HEK293 (cell line): ENCODE data around the gene CFAP97.
A peak's percentile ranks its signal among the peaks of the same experiment; 100 is the strongest.
"Not testable (repeated sequence)": the region's sequence is repeated elsewhere in the genome, so short reads cannot be mapped to it uniquely, and the experiment has no call there.

Experiments used
- CTCF ChIA-PET: fragments of 350-600 bp; formaldehyde crosslinking; extraction: SDS; loops from one replicate; lab custom pipeline; 2021; ENCODE audit warnings: antibody characterized with exemption; lab: Yijun Ruan, JAX
- POLR2A ChIA-PET: fragments of 300-600 bp; formaldehyde crosslinking; extraction: SDS; loops from one replicate; lab custom pipeline; 2020; ENCODE audit warnings: antibody characterized with exemption, inconsistent platforms; lab: Yijun Ruan, JAX
- H3K27ac ChIP-seq: fragments of 200-500 bp; sonication (Bioruptor generic); 2 replicates; pipeline ENCODE4 v1.5.1; 2014; ENCODE audit warnings: low read depth, low read length, control low read depth, inconsistent platforms; ENCODE audit errors: extremely low read depth
- H3K36me3 ChIP-seq, 2 experiments: fragments of 200-500 bp in 1 of 2; sonication (Bioruptor generic) in 1 of 2; 1 replicate in 1 of 2; 2 replicates in 1 of 2; pipeline ENCODE4 v1.5.1; 2014 to 2017; ENCODE audit warnings: inconsistent platforms in 2 of 2, low read length in 2 of 2; ENCODE audit not compliant: control insufficient read depth in 2 of 2, insufficient read depth in 1 of 2
- H3K4me1 ChIP-seq: fragments of 200-500 bp; sonication (Bioruptor generic); 2 replicates; pipeline ENCODE4 v1.5.1; 2014; ENCODE audit warnings: mild to moderate bottlenecking, low read length, inconsistent platforms; ENCODE audit not compliant: control insufficient read depth, insufficient read depth
- H3K4me3 ChIP-seq: 2 replicates; pipeline ENCODE4 v1.5.1; 2011; ENCODE audit warnings: low read depth, mild to moderate bottlenecking, control low read depth, low read length, moderate library complexity
- H3K9me3 ChIP-seq: fragments of 200-500 bp; sonication (Bioruptor generic); 2 replicates; pipeline ENCODE4 v1.5.1; 2014; ENCODE audit warnings: low read depth, low read length, inconsistent platforms; ENCODE audit not compliant: control insufficient read depth, insufficient read depth
- AEBP2 ChIP-seq: fragments of 450-650 bp; formaldehyde crosslinking; IDR thresholded peaks from 2 replicates; pipeline ENCODE4 v1.5.1; 2016; ENCODE audit warnings: missing biosample characterization, missing genetic modification characterization, borderline replicate concordance
- PRDM10 ChIP-seq: fragments of 450-650 bp; formaldehyde crosslinking; IDR thresholded peaks from 2 replicates; pipeline ENCODE4 v1.5.1; 2016; ENCODE audit warnings: missing biosample characterization, missing genetic modification characterization
- PRDM6 ChIP-seq: fragments of 450-650 bp; formaldehyde crosslinking; IDR thresholded peaks from 2 replicates; pipeline ENCODE4 v1.5.1; 2017; ENCODE audit warnings: missing biosample characterization, missing genetic modification characterization
- REPIN1 ChIP-seq: fragments of 450-650 bp; formaldehyde crosslinking; IDR thresholded peaks from 2 replicates; pipeline ENCODE4 v1.5.1; 2017; ENCODE audit warnings: missing biosample characterization, missing genetic modification characterization, low read depth
- WT1 ChIP-seq: fragments of 450-650 bp; formaldehyde crosslinking; IDR thresholded peaks from 2 replicates; pipeline ENCODE4 v1.5.1; 2016; ENCODE audit warnings: missing biosample characterization, missing genetic modification characterization
- ZNF112 ChIP-seq: fragments of 450-650 bp; formaldehyde crosslinking; IDR thresholded peaks from 2 replicates; pipeline ENCODE4 v1.5.0; 2017; ENCODE audit warnings: missing biosample characterization, missing genetic modification characterization
- ZNF132 ChIP-seq: fragments of 450-650 bp; formaldehyde crosslinking; IDR thresholded peaks from 2 replicates; pipeline ENCODE4 v1.5.1; 2017; ENCODE audit warnings: missing biosample characterization, missing genetic modification characterization, borderline replicate concordance
- ZNF23 ChIP-seq: fragments of 450-650 bp; formaldehyde crosslinking; IDR thresholded peaks from 2 replicates; pipeline ENCODE4 v1.5.1; 2016; ENCODE audit warnings: missing biosample characterization, missing genetic modification characterization, borderline replicate concordance
- ZNF248 ChIP-seq: fragments of 450-650 bp; formaldehyde crosslinking; IDR thresholded peaks from 2 replicates; pipeline ENCODE4 v1.5.1; 2017; ENCODE audit warnings: missing biosample characterization, missing genetic modification characterization
- ZNF521 ChIP-seq: fragments of 450-650 bp; formaldehyde crosslinking; IDR thresholded peaks from 2 replicates; pipeline ENCODE4 v1.5.1; 2017; ENCODE audit warnings: missing biosample characterization, mild to moderate bottlenecking, missing genetic modification characterization
- ZNF561 ChIP-seq: fragments of 450-650 bp; IDR thresholded peaks from 2 replicates; pipeline ENCODE4 v1.5.1; 2018; ENCODE audit warnings: missing biosample characterization, missing genetic modification characterization, borderline replicate concordance

The CFAP97 gene

GRCh38 chr4:185201977-185202962 is 1.5 kb downstream of the CFAP97 start (continued):
- TF ChIP-seq REPIN1 (tag by site-specific recombination), result no peak
- TF ChIP-seq ZNF132, result no peak
- TF ChIP-seq ZNF23, result no peak
- no peak for TF ChIP-seq ZNF521 (tag by site-specific recombination)
- no peak for TF ChIP-seq ZNF112 (tag by site-specific recombination)
- no peak for TF ChIP-seq AEBP2 (tag by site-specific recombination)
- TF ChIP-seq ZNF248, result no peak
- TF ChIP-seq WT1 (tag by site-specific recombination), result peak; percentile 26; the same call in 1 of the 2 replicates
- TF ChIP-seq PRDM10 (tag by site-specific recombination), result peak; percentile 52

GRCh38 chr4:185198189-185198588 is 5.6 kb downstream of the CFAP97 start:
- H3K4me3 ChIP-seq, H3K27ac ChIP-seq, H3K36me3 ChIP-seq, POLR2A ChIA-PET, H3K9me3 ChIP-seq: not testable (repeated sequence)
- peaks cover 13% of the 10 kb centered on the region for H3K4me1 ChIP-seq
- CTCF ChIA-PET, result interaction anchor here (0.6 to 2.7 kb wide), 3 partner anchors 14 to 123 kb away, joined by 3 to 12 read pairs (median 3); no protein-coding TSS in a partner anchor

GRCh38 chr4:185196437-185196836 is 7.4 kb downstream of the CFAP97 start:
- POLR2A ChIA-PET, result interaction anchor here (0.9 to 1.2 kb wide), 2 partner anchors 13 to 54 kb away, joined by 3 read pairs; partner anchors contain the start of genes SLC25A4 and SNX25
- Histone ChIP-seq H3K4me1 (peaks cover 9% of the 10 kb centered on the region), H3K9me3 (no peaks in the 10 kb centered on the region), H3K36me3 (no peaks in the 10 kb centered on the region; a peak in 1 of 3 replicates), H3K4me3 (no peak overlapping the region), H3K27ac (no peak overlapping the region)
- CTCF ChIA-PET, result interaction anchor here (0.7 to 2.7 kb wide), 2 partner anchors 12 to 407 kb away, joined by 5 to 12 read pairs; no protein-coding TSS in a partner anchor
- TF ChIP-seq PRDM6 (0 out of 2 replicates have a peak, but pooled peaks have one; percentile 5), ZNF561 (tag by site-specific recombination) (no peak)
